NCI-H146 (cell line): ENCODE results near the gene RESP18.

Experiments used
- DNase-seq: peaks from one replicate; lab custom pipeline; 2025; lab: John Stamatoyannopoulos, UW

The RESP18 gene

DNA sequence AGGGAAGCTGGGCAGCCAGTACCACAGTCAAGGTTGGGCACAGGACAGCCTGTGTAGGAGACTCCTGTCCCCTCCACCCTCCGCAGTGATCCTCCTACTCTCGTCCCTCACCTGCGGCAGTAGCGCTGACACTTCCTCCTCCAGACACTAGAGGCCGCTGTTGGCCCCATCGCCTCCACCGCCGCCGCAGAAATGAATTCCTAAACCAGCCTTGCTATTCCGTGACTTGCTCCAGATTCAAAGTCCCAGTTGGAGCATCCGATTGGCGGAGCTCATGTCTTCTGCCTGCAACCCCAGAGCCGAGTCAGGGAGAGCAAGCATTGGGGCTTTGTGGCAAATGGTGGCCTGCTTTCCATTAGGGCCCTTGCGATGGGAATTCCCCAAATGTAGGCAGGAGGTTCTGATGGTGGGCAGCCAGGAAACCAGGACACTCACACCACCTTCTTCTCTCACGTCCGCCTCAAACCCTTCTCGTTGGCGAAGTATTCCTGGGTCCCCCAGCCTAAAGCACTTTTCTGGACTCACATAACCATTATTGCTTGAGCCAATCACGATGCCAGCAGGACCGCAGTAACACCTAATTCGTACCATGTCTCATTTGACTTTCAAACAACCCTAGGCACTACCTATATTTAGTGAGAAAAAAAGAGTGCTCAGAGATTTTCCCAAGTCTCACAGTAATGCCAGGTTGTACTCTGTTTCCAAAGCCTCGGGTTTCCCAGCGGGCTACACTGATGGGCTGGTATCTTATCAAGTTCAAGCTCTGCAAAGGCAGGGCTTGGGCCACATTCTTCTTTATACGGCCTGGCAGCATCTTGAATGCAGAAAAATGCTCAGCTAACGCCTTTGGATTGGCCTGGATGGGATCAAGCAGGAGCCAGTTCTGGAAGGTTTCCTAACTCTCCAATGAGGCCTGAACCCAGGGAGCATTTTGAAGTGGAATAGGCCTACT, 54.6 kb downstream of the RESP18 start:
- peak; percentile 54 for DNase-seq
